Effector memory CD8-positive, alpha-beta T cell (primary cell): ENCODE measurements around the gene GHRL.

Experiments used
- ATAC-seq: fragments of 150-1000 bp; cut with Tn5 transposase; replicated peaks from 2 replicates; pipeline ENCODE4 v1.10.0; 2021; ENCODE audit warnings: mild to moderate bottlenecking, moderate library complexity
- DNase-seq, 3 experiments: peaks; one replicate each; pipeline ENCODE4 v3.0.0; 2021
- H3K27ac Mint-ChIP-seq, 2 donors: one replicate each; pipeline ENCODE4 v1.8.0; 2022; ENCODE audit warnings: mild to moderate bottlenecking in 2 of 2, mixed read lengths in 2 of 2, moderate library complexity in 2 of 2
- H3K27me3 Mint-ChIP-seq, 2 donors: one replicate each; pipeline ENCODE4 v1.8.0; 2022; ENCODE audit warnings: mixed read lengths in 2 of 2
- H3K36me3 Mint-ChIP-seq: one replicate; pipeline ENCODE4 v1.8.0; 2022; ENCODE audit warnings: mild to moderate bottlenecking, moderate library complexity, mixed read lengths; ENCODE audit not compliant: insufficient read depth
- H3K4me1 Mint-ChIP-seq, 2 donors: one replicate each; pipeline ENCODE4 v1.8.0; 2022; ENCODE audit warnings: low read depth in 2 of 2, mixed read lengths in 2 of 2
- H3K4me3 Mint-ChIP-seq, 2 donors: one replicate each; pipeline ENCODE4 v1.8.0; 2022; ENCODE audit warnings: mild to moderate bottlenecking in 2 of 2, mixed read lengths in 2 of 2, moderate library complexity in 2 of 2
- H3K9me3 Mint-ChIP-seq, 2 donors: one replicate each; pipeline ENCODE4 v1.8.0; 2022; ENCODE audit warnings: mixed read lengths in 2 of 2

GHRL gene

DNA sequence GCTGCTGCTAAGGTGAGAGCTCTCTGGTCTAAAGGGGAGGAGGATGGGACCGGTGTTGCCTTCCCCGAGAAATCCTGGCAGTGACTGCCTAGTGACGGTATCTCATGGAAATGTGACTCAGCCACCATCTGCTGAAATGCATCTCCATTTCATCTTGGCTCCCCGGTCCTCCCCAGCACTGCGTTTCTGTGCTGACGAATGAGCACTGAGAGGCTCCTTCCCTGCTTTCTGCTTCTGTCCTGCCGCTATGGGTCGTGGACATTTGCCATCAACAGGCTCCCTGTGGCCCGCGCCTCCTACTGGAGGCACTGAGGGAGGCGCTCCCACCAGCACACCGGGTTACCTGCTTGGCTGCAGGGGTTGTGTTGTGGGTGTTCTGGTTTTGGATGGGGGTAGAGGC is 41.7 kb upstream of the GHRL start:
- DNase-seq (no peak), ATAC-seq (no peak)

DNA sequence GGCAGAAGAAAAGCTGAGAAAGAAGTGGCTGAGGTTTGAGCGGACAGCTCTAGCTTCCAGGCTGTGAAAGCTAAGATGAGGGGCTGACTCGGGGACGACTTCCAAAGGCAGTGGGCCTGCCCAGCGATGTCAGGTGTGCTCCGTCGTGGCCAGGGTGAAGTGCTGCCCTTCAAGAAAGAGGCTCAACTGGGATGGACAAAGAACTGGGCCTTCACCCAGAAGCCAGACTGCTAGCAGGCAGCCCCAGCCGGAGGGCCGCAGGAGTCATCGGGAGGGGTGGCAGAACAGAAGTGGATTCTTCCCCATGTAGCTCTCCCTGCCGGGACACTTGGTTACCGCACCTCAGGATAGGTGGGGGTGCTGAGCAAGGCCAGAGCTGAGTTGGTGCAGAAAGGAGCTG is 41.3 kb upstream of the GHRL start:
- ATAC-seq (no peak), DNase-seq (no peak)
- H3K4me1 Mint-ChIP-seq, result peaks cover 4 to 9% of the 10 kb centered on the region in 2 donors
- H3K9me3 Mint-ChIP-seq, result no peaks in the 10 kb centered on the region
- peaks cover 10 to 49% of the 10 kb centered on the region in 2 donors for H3K27me3 Mint-ChIP-seq
- H3K4me3 Mint-ChIP-seq, result no peak overlapping the region
- H3K36me3 Mint-ChIP-seq, result no peaks in the 10 kb centered on the region
- H3K27ac Mint-ChIP-seq, result no peak overlapping the region

More for the DNA sequence above, 41.7 kb upstream of the GHRL start:
- Mint-ChIP-seq H3K9me3 (no peaks in the 10 kb centered on the region), H3K4me3 (no peak overlapping the region), H3K27ac (no peak overlapping the region), H3K36me3 (no peaks in the 10 kb centered on the region), H3K27me3 (peaks cover 6 to 45% of the 10 kb centered on the region in 2 donors), H3K4me1 (peaks cover 4 to 9% of the 10 kb centered on the region in 2 donors)

DNA sequence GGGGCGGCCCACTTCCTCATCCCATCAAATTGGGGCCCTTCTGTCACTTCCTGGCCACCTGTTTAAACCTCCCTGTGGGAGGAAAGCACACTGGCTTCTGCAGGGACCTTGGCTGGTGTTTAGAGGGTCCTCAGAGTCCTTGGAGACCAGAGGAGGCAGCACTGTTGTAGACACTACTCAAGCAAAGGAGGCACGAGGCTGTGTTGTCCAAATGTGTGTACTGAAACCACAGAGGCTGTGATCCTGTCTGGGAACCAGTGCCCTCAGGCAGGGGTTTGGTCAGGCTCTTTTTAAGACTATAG is 40.6 kb upstream of the GHRL start:
- Mint-ChIP-seq H3K27me3 (peaks cover 18 to 53% of the 10 kb centered on the region in 2 donors), H3K9me3 (no peaks in the 10 kb centered on the region), H3K4me1 (peaks cover 4 to 8% of the 10 kb centered on the region in 2 donors), H3K4me3 (no peak overlapping the region), H3K27ac (no peak overlapping the region), H3K36me3 (no peaks in the 10 kb centered on the region)
- ATAC-seq, result no peak
- DNase-seq, result no peak

DNA sequence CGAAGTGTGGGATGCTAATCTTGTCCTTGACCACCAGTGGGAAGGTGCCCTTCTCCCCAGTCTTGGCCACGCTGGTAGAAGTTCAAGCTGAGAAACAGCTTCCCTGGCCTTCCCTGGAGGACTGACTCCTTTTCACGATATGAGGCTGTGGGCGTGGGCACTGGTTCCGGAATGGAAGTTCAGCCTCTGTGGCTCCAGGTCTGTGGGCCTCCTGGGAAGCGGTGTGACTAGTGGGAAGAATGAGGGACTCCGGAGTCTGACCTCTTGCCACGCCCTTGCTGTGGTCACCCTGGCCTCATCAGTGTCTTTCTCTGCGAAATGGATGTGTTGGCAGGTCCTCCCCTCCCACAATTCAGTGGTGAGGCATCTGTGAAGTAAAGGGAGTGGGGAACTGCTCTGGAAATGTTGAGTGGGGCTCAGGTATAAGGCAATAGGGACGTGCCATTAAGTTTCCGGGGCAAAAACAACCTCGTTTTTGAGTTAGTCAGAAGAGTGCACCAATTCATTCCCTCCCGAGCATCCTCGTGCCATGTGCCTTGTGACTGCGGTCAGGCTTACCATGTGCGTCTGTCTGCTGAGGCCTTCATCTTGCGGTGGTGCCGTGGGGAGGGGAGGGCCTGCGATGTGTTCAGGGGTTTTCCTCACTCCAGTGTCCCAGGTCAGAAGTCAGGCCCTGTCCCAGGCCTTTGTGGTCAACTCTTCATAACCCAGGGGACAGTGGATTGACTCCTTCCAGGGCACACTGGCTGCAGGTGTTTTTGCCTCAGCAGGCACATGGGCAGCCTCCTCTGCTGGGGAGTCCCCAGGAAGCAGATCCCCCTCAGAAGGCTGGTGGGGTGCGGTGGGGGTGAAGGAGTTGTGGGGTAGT is 40.0 kb upstream of the GHRL start:
- Mint-ChIP-seq H3K9me3 (no peaks in the 10 kb centered on the region), H3K27ac (peak overlapping the region in 1 of 2 donors; percentile 29), H3K4me1 (peaks cover 4 to 6% of the 10 kb centered on the region in 2 donors), H3K27me3 (peaks cover 21 to 53% of the 10 kb centered on the region in 2 donors), H3K4me3 (no peak overlapping the region), H3K36me3 (no peaks in the 10 kb centered on the region)
- DNase-seq (no peak), ATAC-seq (no peak)

DNA sequence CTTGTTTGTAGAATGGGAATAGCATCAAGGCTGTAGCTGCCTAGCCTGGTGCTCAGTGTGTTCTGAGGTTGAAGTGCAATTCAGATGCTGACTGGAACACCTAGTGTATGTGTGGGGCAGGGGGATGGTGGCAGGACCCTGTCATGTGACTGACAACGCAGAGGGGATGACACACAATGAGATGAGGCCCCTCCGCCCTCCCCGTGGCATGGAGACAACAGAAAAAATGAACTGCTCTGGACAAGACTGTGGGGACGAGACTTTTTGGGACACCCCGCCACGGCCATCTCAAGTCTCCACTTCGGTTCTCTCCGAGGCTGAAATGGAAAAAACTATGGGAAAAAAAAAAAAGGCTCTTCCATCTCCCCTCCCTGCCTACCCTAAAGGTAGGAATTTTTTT is 38.6 kb upstream of the GHRL start:
- H3K27me3 Mint-ChIP-seq, result peaks cover 21 to 65% of the 10 kb centered on the region in 2 donors
- peaks cover 4 to 6% of the 10 kb centered on the region in 2 donors for H3K4me1 Mint-ChIP-seq
- H3K4me3 Mint-ChIP-seq, result no peak overlapping the region

DNA sequence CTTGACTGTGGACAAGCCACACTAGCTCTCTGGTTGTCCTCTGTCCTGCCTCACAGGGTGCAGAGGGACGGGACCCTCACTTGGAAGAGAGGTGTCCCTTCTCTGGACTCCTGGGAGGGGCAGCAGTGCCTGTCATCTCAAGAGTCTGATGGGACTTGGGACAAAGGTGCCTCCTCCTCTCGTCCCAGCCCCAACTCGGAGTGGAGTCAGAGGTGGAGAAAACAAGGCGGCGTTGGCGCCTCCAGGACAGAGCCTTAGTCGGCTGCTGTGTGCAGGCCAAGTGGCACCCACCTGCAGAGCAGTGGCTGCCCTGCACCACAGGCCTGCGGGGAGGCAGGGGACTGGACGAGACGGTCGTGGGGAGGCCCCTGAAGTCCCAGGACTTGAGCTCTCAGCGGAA is 37.6 kb upstream of the GHRL start:
- Mint-ChIP-seq H3K36me3 (no peaks in the 10 kb centered on the region), H3K4me3 (no peak overlapping the region)
- no peak for ATAC-seq

More for the DNA sequence above, 38.6 kb upstream of the GHRL start:
- Mint-ChIP-seq H3K36me3 (no peaks in the 10 kb centered on the region), H3K27ac (no peak overlapping the region), H3K9me3 (no peaks in the 10 kb centered on the region)
- ATAC-seq, result no peak
- no peak for DNase-seq

DNA sequence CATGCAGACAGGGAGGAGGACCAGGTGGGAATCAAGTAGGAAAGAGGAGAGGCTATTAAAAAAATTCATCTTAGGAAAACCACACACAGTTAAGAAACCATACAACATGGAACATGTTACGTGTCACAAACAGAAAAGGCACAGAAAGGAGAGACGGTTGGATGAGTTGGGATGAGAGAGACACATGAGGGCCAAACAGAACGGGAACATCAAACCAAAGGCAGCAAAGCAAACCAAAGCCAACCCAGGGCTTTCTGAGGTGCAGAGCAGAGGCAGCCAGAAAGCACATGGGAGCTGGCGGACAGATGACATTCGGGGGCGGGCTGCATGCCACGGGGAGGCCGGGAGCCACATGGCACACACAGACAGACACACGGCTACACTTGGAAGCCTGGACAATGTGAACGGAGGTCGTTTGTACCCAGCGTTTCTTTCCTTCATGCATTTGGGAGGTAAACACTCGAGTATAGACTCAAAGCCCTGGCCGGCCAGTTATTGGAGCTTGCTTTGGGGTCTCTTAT is 36.8 kb upstream of the GHRL start:
- Mint-ChIP-seq H3K27ac (no peak overlapping the region), H3K4me3 (no peak overlapping the region), H3K36me3 (no peaks in the 10 kb centered on the region), H3K4me1 (peaks cover 0 to 2% of the 10 kb centered on the region in 2 donors), H3K27me3 (peaks cover 21 to 83% of the 10 kb centered on the region in 2 donors), H3K9me3 (no peaks in the 10 kb centered on the region)
- DNase-seq (no peak), ATAC-seq (no peak)

More for the DNA sequence above, 37.6 kb upstream of the GHRL start:
- Mint-ChIP-seq H3K27me3 (peaks cover 21 to 75% of the 10 kb centered on the region in 2 donors), H3K4me1 (peaks cover 4 to 6% of the 10 kb centered on the region in 2 donors), H3K9me3 (no peaks in the 10 kb centered on the region), H3K27ac (no peak overlapping the region)
- DNase-seq, result no peak

DNA sequence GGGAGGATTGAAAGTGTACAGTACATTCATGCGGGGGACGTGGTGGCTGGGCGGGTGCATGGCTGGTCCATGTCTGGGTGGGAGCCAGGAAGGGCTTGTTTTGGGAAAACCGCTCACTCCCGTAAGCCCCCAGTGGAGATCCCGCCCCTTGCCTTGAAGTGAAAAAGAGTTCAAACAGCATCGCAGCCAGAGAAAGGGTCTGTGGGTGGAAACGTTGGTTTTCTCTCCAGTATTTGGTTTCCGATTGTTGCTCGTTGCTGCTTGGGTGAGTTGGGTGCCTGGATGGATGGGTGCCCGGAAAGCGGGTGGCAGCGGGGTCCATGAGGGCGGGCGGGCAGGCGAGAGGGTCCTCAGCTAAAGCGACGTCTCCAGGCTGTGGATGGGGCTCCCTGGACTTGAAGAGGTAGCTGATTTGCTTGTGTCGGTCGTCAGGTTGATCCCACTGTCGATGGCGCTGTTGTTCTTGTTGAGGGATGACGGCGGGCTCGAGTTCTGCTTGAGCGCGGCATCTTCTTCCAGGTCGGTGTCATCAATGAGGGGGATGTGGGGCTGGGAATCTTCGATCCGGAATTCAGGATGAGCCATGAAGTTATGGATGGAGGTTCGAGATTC is 35.8 kb upstream of the GHRL start:
- H3K9me3 Mint-ChIP-seq, result no peaks in the 10 kb centered on the region
- peaks cover 0 to 2% of the 10 kb centered on the region in 2 donors for H3K4me1 Mint-ChIP-seq
- H3K27ac Mint-ChIP-seq, result no peak overlapping the region
- ATAC-seq (no peak), DNase-seq (no peak)
- peaks cover 21 to 93% of the 10 kb centered on the region in 2 donors for H3K27me3 Mint-ChIP-seq
- no peak overlapping the region for H3K4me3 Mint-ChIP-seq
- H3K36me3 Mint-ChIP-seq, result no peaks in the 10 kb centered on the region

DNA sequence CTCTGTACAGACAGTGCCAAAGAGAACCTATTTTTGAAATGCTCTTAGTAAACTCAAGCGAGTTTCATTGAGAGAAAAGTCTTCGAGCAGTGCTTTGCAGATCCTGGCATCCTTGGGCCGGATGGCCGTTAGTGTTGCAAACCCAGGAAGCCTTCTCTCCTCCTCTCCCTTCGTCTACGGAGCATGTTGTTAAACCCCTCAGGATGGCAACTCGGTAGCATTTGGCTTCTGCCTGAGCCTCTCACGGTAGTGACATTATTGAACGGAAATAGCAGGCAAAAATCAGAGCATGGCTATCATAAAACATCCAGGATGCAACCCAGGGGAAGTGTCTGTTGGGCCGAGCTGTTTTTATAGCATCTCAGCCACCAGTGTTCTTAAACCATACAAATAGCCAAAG is 34.8 kb upstream of the GHRL start:
- H3K27ac Mint-ChIP-seq, result no peak overlapping the region
- H3K4me3 Mint-ChIP-seq, result no peak overlapping the region
- H3K27me3 Mint-ChIP-seq, result peaks cover 21 to 91% of the 10 kb centered on the region in 2 donors
- DNase-seq, result no peak
- no peaks in the 10 kb centered on the region for H3K9me3 Mint-ChIP-seq
- H3K36me3 Mint-ChIP-seq, result no peaks in the 10 kb centered on the region
- H3K4me1 Mint-ChIP-seq, result no peaks in the 10 kb centered on the region
- no peak for ATAC-seq

DNA sequence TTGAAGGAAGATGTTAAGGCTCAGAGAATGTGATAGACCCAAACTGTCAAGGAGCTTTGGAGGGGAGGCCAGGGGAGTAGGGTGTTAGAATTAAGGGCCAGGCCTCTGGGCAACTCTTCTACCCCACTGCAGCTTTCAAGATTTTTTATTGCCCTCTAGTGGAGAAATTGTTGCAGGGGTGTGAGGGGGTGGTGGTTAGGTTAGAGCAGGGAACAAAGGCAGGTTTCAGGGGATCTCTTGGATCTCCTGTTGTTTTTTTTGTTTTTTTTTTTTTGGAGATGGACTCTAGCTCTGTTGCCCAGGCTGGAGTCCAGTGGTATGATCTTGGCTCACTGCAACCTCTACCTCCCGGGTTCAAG is 29.6 kb upstream of the GHRL start:
- Mint-ChIP-seq H3K36me3 (peaks cover 23% of the 10 kb centered on the region), H3K27ac (peak overlapping the region in 1 of 2 donors; percentile 96), H3K9me3 (no peaks in the 10 kb centered on the region), H3K4me3 (no peak overlapping the region), H3K4me1 (peaks cover 12 to 29% of the 10 kb centered on the region in 2 donors), H3K27me3 (peaks cover 0 to 38% of the 10 kb centered on the region in 2 donors)
- ATAC-seq (no peak), DNase-seq (peak in 1 of 3 experiments; percentile 19)

DNA sequence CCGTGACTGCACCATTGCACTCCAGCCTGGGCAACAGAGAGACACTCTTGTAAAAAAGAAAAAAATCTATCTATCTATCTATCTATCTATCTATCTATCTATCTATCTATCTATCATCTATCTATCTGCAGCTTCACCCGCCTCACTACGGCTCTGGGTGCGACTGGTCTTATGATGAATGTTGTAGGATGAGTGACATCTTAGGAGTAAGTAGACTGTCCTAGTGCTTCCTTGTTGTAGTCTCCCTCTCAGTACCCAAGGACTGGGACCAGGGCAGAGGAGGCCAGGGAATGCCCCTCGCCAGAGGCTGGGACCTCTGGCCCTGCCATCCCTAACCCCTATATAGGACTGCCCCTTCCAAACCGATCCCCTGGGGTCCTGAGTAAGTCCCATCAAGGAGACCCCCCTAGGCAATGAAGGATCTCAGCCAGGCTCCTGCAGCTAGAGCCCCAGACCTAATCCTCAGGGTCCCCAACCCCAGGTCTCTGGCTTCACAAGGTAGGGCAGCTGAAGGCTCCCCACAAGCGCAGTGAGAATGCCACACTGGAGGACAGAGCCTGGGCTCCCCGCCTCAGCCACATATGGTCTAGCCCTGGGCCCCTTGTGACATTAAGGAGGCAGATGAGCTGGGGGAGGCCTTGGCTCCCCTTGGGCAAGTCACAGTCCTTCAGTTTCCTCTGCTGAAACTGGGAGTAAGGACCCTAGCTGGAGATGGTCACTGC is 29.0 kb upstream of the GHRL start:
- DNase-seq (no peak), ATAC-seq (no peak)
- Mint-ChIP-seq H3K27ac (peak overlapping the region; percentile 92 to 96), H3K4me1 (peaks cover 12 to 29% of the 10 kb centered on the region in 2 donors), H3K9me3 (no peaks in the 10 kb centered on the region), H3K36me3 (peaks cover 23% of the 10 kb centered on the region), H3K4me3 (peak overlapping the region; percentile 86 to 90), H3K27me3 (peaks cover 0 to 34% of the 10 kb centered on the region in 2 donors)

DNA sequence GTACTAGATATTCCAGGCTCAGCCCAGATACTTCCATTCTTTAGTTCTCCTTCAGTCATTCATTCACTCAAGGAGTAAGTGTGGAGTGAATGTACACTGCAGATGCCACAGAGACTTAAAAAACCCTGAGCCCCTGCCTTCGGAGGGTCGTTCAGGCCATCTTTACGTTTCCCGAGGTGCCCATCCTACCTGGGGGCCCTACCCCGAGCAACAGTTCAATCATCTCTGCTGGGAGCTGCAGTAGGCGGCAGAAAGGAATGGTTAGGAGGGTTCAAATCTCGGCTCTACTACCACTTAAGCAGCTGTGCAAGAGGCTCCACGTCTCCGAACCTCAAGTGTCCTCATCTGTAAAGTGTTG is 27.6 kb upstream of the GHRL start:
- Mint-ChIP-seq H3K36me3 (peaks cover 23% of the 10 kb centered on the region), H3K27ac (peak overlapping the region; percentile 92 to 96), H3K27me3 (peaks cover 0 to 19% of the 10 kb centered on the region in 2 donors), H3K4me1 (peaks cover 12 to 29% of the 10 kb centered on the region in 2 donors), H3K9me3 (no peaks in the 10 kb centered on the region), H3K4me3 (peak overlapping the region; percentile 86 to 90)
- ATAC-seq (no peak), DNase-seq (no peak)

DNA sequence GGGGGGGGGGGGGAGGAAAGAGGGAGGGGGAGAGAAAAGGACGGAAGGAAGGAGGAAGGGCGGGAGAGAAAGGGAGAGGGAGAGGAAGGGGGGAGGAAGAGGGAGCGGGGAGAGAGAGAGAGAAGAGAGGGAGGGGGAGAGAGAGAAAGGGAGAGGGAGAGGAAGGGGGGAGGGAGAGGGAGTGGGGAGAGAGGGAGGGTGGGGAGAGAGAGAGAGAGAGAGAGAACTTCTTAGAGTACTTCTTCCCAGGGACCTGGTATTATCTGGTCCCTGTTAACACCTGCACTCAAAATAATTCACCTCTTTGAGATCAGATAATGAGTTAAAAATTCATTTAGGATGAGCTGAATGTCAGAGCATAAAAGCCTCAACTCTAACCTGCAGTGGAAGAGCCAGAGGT is 27.1 kb upstream of the GHRL start:
- DNase-seq, result no peak

More for the DNA sequence above, 27.1 kb upstream of the GHRL start:
- peak overlapping the region; percentile 86 to 90 for H3K4me3 Mint-ChIP-seq
- H3K27me3 Mint-ChIP-seq, result peaks cover 0 to 14% of the 10 kb centered on the region in 2 donors
- no peak for ATAC-seq
- H3K27ac Mint-ChIP-seq, result peak overlapping the region; percentile 92 to 96
- H3K4me1 Mint-ChIP-seq, result peaks cover 12 to 29% of the 10 kb centered on the region in 2 donors
- peaks cover 23% of the 10 kb centered on the region for H3K36me3 Mint-ChIP-seq
- no peaks in the 10 kb centered on the region for H3K9me3 Mint-ChIP-seq
